Measurements from ENCODE around the gene SIK2. TPM values are rescaled to one million over a fixed set of nuclear protein-coding genes. Genes with fewer than 3 reads are reported as not detected.
A peak's percentile ranks its signal among the peaks of the same experiment; 100 is the strongest.

SIK2 gene
- total RNA-seq, 1 donor from 2014 or later = 26.3 TPM

DNA sequence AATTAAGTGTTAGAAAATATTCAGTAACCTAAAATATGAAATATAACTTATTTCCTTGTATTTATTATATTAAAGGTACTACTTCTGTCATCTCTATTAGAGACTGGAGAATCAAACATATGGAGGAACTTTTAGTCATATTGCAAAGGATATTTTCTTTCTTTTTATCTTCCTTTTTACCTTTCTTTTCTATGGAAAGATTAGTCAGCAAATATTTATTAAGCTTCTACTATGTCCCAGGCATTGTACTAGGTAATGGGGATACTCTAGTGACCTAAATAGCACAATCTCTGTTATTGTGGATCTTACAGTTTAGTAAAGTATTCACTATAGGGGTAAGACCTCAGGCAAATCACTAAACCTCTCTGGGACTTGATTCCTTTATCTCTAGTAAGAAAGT is 18.3 kb downstream of the SIK2 start:
- no peak for DNase-seq
- H3K4me3 ChIP-seq = no peak overlapping the region
- no peaks in the 10 kb centered on the region for H3K4me1 ChIP-seq
- TF ChIP-seq, protein P1, sequence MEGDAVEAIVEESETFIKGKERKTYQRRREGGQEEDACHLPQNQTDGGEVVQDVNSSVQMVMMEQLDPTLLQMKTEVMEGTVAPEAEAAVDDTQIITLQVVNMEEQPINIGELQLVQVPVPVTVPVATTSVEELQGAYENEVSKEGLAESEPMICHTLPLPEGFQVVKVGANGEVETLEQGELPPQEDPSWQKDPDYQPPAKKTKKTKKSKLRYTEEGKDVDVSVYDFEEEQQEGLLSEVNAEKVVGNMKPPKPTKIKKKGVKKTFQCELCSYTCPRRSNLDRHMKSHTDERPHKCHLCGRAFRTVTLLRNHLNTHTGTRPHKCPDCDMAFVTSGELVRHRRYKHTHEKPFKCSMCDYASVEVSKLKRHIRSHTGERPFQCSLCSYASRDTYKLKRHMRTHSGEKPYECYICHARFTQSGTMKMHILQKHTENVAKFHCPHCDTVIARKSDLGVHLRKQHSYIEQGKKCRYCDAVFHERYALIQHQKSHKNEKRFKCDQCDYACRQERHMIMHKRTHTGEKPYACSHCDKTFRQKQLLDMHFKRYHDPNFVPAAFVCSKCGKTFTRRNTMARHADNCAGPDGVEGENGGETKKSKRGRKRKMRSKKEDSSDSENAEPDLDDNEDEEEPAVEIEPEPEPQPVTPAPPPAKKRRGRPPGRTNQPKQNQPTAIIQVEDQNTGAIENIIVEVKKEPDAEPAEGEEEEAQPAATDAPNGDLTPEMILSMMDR (IDR thresholded peaks at IDR 0.05) = no peak
- H3K9me3 ChIP-seq = no peaks in the 10 kb centered on the region
- H3K27me3 ChIP-seq (ENCODE audit: low read depth) = no peaks in the 10 kb centered on the region
- no peak overlapping the region for H3K27ac ChIP-seq
- intact Hi-C loops (cut with DNase I) = no loop called here
- H3K36me3 ChIP-seq = peaks cover 65% of the 10 kb centered on the region
- no peak for ATAC-seq

- Histone ChIP-seq H3K4me1 (no peaks in the 10 kb centered on the region), H3K27me3 (ENCODE audit: low read depth) (no peaks in the 10 kb centered on the region), H3K36me3 (peaks cover 51% of the 10 kb centered on the region), H3K4me3 (no peak overlapping the region), H3K9me3 (no peaks in the 10 kb centered on the region), H3K27ac (no peak overlapping the region)
- intact Hi-C loops (cut with DNase I) = no loop called here
- TF ChIP-seq, protein P1 (IDR thresholded peaks at IDR 0.05) = no peak
- no peak for ATAC-seq
- DNase-seq = no peak
Observed at GRCh38 chr11:111623527-111624030, 21.3 kb downstream of the SIK2 start.

DNA sequence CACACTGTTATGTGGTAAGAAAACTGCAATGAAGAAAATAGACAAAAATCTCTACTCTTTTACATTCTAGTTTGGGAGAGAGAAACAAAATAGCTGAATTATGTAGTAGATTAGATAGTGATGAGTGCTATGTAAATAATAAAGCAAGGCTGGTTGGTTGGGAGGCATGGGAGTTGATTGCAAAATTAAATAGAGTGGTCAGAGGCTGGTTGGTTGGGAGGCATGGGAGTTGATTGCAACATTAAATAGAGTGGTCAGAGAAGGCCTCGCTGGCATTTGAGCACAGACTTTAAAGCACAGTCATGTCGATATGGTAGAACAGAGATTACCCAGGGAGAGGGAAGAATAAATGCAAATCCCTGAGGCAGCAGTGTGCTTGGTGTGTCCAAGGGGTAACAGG is 22.4 kb downstream of the SIK2 start:
- peak; percentile 35 to 47 for ATAC-seq
- H3K36me3 ChIP-seq = peaks cover 45% of the 10 kb centered on the region
- H3K4me1 ChIP-seq = no peaks in the 10 kb centered on the region
- DNase-seq = no peak
- intact Hi-C loops (cut with DNase I) = no loop called here
- H3K4me3 ChIP-seq = no peak overlapping the region
- H3K27ac ChIP-seq = no peak overlapping the region
- no peaks in the 10 kb centered on the region for H3K27me3 ChIP-seq (ENCODE audit: low read depth)
- H3K9me3 ChIP-seq = no peaks in the 10 kb centered on the region
- TF ChIP-seq, protein P1 (IDR thresholded peaks at IDR 0.05) = no peak

DNA sequence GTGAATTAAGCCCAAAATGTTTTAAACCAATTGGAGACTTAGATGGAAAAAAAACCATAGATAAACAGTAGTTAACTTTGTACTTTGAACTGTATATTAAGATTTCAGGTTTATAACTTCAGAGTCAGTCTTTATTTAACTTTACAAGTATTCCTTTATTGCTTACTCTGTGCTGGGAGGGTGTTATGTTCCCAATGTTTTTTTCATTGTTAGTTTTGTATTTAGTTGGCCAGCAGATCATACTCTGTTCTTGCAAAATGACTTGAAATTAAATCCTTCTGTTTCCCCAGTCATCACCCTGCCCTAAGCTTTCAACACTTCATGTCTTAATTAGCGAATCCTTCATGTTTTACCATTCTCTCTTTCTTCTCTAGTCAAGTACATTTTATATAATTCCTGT is 25.3 kb downstream of the SIK2 start:
- H3K9me3 ChIP-seq = no peaks in the 10 kb centered on the region
- H3K4me3 ChIP-seq = no peak overlapping the region
- H3K27me3 ChIP-seq (ENCODE audit: low read depth) = no peaks in the 10 kb centered on the region
- H3K36me3 ChIP-seq = peaks cover 23% of the 10 kb centered on the region
- peaks cover 9% of the 10 kb centered on the region for H3K4me1 ChIP-seq
- DNase-seq (no peak), ATAC-seq (no peak)
- TF ChIP-seq, protein P1 (IDR thresholded peaks at IDR 0.05) = no peak
- no peak overlapping the region for H3K27ac ChIP-seq
- intact Hi-C loops (cut with DNase I) = no loop called here

DNA sequence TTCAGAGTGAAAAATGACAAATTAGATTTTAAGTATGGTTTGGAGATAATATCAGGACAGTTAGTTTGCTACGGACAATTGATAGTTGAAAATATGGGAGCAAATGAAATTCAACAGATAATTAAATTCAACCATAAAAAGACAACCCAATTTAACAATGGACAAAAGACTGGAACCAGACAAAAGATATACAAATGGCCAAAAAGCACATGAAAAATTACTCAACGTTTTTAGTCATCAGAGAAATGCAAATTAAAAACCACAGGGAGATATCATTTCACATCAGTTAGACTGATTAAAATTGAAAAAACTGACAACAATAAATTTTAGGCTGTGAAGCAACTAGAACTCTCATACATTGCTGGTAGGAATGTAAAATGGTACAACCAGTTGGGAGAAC is 27.2 kb downstream of the SIK2 start:
- no peaks in the 10 kb centered on the region for H3K27me3 ChIP-seq (ENCODE audit: low read depth)
- H3K27ac ChIP-seq = no peak overlapping the region
- ATAC-seq = no peak
- H3K36me3 ChIP-seq = peaks cover 17% of the 10 kb centered on the region
- intact Hi-C loops (cut with DNase I) = no loop called here
- TF ChIP-seq, protein P1 (IDR thresholded peaks at IDR 0.05) = no peak
- no peak for DNase-seq
- no peak overlapping the region for H3K4me3 ChIP-seq
- H3K9me3 ChIP-seq = no peaks in the 10 kb centered on the region
- H3K4me1 ChIP-seq = peaks cover 28% of the 10 kb centered on the region

All from lower lobe of right lung (tissue), 2 donors.